GM12865 (cell line): ENCODE results near the gene FOXN3.

Experiments
- DNase-seq: peaks from one replicate; pipeline ENCODE4 v3.0.0; 2010; ENCODE audit warnings: low read depth
- H3K4me3 ChIP-seq: 2 replicates; pipeline ENCODE4 v1.5.1; 2011; ENCODE audit warnings: mild to moderate bottlenecking, low read depth, low read length, control low read depth
- CTCF ChIP-seq: IDR thresholded peaks from 2 replicates; pipeline ENCODE4 v1.5.1; 2011; ENCODE audit warnings: low read length, control low read depth, low read depth, inconsistent platforms; ENCODE audit not compliant: insufficient read depth; ENCODE audit errors: missing control alignments

FOXN3 gene

GRCh38 chr14:89418452-89418851 lies 1.4 kb upstream of the FOXN3 start:
- no peak for TF ChIP-seq CTCF
- DNase-seq, result no peak
- H3K4me3 ChIP-seq, result peak overlapping the region; percentile 88

- peak overlapping the region; percentile 88 for H3K4me3 ChIP-seq
- peak; percentile 57 for TF ChIP-seq CTCF
Observed at GRCh38 chr14:89417465-89418225, 612 bp upstream of the FOXN3 start.

GRCh38 chr14:89416002-89416995 lies 734 bp downstream of the FOXN3 start:
- peak overlapping the region; percentile 99 for H3K4me3 ChIP-seq
- no peak for TF ChIP-seq CTCF
- peak; percentile 99 for DNase-seq

More at GRCh38 chr14:89417465-89418225, 612 bp upstream of the FOXN3 start:
- peak; percentile 89 for DNase-seq

GRCh38 chr14:89415159-89415558 lies 1.9 kb downstream of the FOXN3 start:
- DNase-seq, result no peak
- peak overlapping the region; percentile 99 for H3K4me3 ChIP-seq
- TF ChIP-seq CTCF, result no peak

GRCh38 chr14:89411976-89412375 lies 5.1 kb downstream of the FOXN3 start:
- TF ChIP-seq CTCF, result no peak
- H3K4me3 ChIP-seq, result no peak overlapping the region
- no peak for DNase-seq

GRCh38 chr14:89409961-89410360 lies 7.1 kb downstream of the FOXN3 start:
- peak overlapping the region; percentile 43 for H3K4me3 ChIP-seq
- DNase-seq, result peak; percentile 38
- TF ChIP-seq CTCF, result no peak
